RCC 7860 (cell line): ENCODE measurements around the gene SHISA9.

Source experiments
- DNase-seq: peaks from one replicate; pipeline ENCODE4 v3.0.0-alpha.2; 2015; ENCODE audit warnings: low spot score
- FAIRE-seq: peaks from 2 replicates; lab custom pipeline; 2012; peaks lifted over from hg19 to GRCh38; lab: Jason Lieb, UNC

The SHISA9 gene

DNA sequence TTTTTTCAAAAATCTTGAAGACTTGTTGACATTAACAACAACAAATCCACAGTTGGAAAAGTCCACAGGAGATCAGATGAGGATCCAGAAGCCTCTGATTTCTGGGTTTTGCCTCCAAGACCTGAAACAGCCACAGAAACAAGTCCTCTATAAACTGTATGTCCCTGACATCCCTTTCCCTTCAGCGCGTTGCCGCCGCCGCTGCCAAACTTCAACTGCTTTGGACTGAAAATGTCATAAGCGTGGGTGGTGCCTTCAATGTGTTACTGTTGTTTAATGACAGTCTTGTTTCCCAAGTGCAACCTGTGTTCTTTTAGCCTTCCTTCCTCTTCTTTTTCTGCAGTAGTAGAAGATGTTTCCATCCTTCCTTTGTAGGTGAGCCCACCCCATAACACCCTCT, 334.9 kb downstream of the SHISA9 start:
- DNase-seq (no peak), FAIRE-seq (no peak)

DNA sequence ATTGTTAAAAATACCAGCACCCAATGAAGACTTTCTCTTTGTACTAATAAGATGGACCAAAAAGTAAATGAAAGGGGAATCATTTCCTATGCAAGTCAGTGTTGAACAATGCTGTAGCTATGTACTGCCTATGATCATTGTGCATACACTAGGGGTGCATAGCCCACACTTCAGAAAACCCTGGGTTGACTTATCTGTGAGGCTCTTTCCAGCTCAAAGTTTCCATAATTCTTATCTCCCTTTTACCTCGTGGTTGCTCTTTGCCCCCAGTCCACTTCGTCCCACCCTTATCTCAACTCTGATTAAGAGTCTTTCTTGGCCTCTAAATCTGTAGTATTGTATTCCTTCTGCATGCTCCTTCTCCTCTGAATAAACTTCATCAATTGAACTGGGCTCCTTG, 336.8 kb downstream of the SHISA9 start:
- FAIRE-seq: no peak

DNA sequence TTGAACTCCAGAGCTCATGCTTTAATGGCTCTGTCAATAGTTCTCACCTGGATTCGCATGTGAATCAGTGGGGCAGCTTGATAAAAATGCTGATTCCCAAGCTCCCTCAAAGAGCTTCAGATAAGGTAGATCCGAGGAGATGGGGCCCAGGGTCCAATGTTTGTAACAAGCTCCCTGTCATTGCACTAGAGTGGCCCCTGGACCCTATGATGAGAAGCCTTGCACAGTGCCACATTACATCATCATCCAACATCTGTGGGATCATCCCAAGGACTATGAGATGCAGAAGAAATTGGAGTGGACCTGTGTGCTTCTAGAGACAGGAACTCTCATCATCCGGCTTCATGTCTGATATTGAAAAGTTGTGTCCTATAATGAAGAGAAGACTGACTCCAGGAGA, 340.8 kb downstream of the SHISA9 start:
- DNase-seq (no peak), FAIRE-seq (no peak)

More for the DNA sequence above, 336.8 kb downstream of the SHISA9 start:
- no peak for DNase-seq

DNA sequence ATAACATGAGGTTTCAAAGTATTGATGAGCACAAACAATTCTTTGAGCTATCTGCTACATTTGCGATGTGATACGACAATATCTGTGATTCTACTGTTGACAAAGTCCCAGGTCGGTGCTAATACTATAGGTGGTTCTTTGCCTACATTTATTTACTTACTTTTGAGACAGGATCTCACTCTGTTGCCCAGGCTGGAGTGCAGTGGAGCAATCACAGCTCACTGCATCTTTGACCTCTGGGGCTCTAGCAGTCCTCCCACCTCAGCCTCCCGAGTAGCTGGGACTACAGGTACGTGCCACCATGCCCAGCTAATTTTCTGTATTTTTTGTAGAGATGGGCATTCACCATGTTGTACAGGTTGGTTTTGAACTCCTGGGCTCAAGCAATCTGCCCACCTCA, 343.4 kb downstream of the SHISA9 start:
- DNase-seq (no peak), FAIRE-seq (no peak)

DNA sequence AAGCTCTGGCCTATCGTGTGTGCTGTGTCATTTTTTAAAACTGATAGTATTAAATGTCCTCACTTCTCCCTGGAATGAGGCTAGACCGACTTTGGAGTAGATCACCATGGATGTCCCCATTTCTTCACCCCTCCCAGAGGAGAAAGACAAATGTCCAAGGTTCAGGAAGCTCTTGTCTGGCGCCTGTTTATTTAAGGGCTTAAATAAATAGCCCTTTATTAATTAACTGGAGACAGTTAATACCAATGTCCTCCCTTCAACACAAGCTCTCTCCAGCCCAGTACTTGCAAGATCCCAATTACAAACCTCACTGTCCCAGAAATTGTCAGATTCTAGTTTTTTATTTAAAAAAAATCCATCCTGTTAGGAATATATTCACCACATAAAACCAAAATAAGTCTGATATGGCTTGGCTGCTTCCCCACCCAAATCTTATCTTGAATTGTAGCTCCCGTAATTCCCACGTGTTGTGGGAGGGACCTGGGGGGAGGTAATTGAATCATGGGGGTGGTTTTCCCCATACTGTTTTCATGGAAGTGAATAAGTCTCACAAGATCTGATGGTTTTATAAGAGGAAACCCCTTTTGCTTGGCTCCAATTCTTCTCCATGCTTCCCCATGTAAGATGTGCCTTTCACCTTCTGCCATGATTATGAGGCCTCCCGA, 344.4 kb downstream of the SHISA9 start:
- FAIRE-seq (no peak), DNase-seq (no peak)

DNA sequence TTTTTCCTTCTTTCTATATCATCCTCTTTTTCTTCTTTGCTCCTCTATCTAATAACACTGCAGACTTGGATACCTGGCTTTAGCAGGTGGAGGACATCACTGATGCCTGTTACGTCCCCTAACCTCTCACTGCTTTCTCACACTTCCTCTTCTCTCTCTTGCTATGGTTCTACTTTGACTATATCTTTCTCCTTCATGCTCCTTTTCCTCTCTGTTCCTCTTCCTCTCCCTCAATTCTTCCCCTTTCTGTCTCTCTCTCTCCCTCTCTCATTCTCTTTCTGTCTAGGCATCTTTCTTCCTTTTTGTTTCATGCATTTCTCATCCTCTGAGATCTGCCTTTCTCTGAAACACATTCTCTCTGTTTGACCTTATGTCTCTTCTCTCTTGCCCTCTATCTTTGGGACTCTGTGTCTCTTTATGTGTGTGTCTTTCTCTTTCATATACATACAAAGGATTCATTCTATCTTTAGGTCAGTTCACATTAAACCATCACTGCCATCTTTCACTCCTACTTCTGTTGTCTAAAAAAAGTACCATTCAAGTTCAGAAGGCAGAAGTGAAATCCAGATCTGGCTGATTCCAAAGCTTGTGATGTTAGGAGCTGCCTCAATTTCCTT, 353.7 kb downstream of the SHISA9 start:
- DNase-seq (no peak), FAIRE-seq (no peak)

DNA sequence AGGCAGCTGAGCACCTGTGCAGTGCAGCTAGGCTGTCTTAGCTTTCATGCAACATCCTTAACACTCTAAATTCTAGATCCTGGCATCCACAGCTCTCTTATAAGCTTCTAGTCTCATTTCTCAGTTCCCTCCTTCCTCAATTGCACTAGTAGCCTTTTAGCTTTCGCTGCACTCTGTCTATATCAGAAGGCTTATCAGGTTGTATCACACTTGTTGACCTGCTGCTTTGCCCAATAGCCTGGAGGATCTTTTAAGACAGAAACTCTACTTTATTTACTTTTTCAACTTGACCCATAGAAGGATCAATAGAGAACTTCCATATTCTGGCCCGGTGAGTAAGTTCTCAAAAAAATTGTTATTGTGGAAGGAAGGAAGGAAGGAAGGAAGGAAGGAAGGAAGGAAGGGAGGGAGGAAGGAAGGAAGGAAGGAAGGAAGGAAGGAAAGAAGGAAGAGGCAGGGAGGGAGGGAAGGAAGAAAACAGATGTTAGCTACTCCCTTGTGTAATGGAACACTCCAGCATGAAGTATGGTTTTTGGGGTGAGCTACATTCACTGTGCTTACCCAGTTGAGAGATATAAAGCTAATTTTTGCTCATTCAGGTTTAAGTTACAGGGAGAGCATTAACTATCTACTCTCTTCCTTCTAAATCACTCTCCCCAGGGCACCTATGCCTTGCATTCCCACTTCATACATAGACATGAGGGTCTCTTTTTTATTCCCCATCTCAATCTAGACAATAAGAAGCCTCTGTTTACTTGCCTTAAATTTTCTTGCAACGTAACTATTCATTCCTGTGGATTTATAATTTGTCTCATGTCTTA, 361.1 kb downstream of the SHISA9 start:
- no peak for DNase-seq
- no peak for FAIRE-seq

DNA sequence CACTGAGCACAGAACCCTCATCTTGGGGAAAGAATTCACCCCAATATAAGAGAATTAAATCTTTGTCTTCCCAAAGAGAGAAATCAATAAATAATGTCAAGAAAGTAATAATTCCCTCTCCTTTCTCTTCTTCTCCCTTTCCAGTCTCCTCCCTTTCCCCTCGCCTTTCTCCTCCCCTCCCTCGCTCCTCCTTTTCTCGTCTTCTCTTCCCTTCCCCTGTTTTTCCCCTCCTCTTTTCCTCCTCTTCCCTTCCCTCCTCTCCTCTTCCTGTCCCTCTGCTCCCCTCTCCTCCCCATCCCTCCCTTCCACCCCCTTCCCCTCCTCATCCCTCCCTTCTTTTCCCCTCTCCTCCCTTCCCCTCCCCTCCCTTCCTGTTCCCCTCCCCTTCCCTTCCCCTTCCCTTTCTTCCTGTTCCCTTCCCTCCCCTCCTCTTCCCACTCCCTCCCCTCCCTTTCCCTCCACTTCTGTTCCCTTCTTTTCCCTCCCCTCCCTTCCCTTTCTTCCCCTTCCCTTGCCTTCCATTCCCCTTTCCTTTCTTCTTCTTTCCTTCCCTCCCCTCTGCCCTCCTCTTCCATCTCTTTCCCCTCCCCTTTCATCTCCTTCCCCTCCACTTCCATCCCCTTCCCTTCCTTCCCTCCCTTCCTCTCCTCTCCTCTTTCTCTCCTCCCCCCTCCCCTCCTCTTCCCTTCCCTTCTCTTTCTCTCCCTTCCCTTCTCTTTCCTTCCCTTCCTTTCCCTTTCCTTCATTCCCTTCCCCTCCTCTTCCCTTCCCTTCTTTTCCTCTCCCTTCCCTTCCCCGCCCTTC, 363.6 kb downstream of the SHISA9 start:
- FAIRE-seq: no peak
- no peak for DNase-seq

DNA sequence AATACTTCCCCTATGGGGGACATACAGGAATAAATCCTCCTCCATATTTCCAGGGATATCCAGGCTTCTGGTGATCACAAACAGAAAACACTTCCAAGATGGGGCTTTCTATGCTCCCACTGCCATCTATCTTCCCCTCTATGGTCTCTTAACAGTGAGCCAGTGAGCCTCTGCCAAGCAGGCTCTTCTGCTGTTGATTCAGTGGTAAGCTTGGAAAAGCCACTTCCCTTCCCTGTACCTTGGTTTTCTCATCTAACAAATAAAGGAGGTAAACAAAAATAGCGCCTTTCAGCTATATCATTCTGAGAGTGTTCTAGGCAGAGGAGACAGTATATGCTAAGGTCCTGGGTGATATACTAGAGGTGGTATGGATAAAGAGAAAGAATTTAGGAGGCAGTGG, 368.0 kb downstream of the SHISA9 start:
- DNase-seq: no peak
- FAIRE-seq: no peak

DNA sequence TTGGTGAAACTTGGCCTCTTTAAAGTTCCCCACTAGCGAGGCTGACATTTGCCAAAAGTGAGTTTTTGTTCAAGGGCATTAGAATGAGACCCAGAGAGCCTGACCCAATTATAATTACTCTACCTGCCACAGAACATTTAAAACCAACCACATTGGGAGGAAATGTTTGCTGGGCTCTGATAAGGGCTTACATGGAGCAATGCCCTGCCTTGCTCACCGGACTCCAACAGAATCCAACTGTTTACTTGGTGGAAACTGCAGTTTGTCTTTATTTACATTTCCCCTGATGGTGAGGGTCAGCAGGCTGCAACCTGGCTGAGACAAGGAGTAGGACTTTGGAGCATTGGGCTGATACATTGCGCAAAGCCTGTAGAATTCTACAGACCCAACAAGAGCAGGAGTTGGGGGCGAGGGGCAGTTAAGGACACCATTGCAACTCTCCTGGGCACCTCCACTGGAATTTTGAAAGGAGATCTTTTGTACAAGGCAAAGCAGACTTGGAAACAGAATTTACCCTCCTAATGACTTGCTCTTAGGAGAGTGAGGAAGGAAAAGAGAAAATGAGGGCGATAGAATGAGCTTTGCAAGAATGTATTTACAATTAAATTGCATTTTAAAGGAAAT, 368.6 kb downstream of the SHISA9 start:
- FAIRE-seq (no peak), DNase-seq (no peak)

DNA sequence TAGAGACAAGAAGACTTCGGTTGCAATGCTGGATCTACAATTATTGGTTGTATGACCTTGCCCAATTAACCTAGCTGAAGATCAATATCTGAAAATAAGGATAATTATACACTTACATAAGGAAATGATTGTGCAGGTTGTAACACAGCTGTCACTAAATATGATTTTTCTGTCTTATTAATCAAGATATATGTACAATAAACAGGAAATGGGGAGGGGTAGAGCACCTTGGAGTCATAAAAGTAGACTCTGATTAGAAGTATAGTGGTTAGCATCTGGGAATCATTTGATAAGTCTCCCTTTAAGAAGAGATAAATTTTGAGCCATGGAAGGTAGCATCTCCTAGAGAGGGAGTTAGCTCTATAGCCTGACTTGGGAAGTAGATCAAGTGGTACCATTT, 369.2 kb downstream of the SHISA9 start:
- no peak for FAIRE-seq
- DNase-seq: no peak

DNA sequence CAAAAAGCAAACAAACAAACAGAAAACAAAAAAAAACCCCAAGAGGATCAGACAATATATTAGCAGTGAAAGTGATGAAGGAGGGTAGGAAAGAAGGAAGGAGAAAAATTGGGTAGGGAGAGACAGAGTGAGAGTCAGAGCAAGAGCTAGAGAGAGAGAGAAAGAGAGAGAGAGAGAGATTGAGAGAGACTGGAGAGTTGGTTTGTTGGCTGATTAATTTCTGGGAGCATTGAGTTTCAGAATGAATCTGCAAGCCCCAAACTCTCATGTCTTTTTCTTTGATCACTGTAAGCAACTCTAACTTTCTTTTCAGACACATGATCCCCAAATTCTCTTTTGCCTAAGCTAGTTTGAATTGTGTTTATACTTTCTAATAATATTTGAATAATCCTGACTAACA, 388.1 kb downstream of the SHISA9 start:
- DNase-seq (no peak), FAIRE-seq (no peak)
